ENCODE measurements around the gene ZNF569.
A peak's percentile ranks its signal among the peaks of the same experiment; 100 is the strongest.
"Not testable (repeated sequence)": the region's sequence is repeated elsewhere in the genome, so short reads cannot be mapped to it uniquely, and the experiment has no call there.

The ZNF569 gene

DNA sequence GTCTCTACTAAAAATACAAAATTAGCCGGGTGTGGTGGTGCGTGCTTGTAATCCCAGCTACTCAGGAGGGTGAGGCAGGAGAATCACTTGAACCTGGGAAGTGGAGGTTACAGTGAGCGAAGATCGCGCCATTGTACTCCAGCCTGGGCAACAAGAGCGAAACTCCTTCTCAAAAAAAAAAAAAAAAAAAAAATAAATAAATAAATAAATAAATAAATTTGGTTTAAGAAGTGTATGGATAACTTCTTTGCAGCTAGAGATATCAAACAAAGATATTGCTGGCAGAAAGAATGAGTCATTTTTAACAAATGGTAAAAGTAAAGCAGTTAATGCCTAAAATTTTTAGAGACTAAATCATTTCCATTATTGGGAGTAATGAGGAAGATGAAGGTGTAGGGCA lies 75.8 kb downstream of the ZNF569 start:
- not testable (repeated sequence) for DNase-seq

DNA sequence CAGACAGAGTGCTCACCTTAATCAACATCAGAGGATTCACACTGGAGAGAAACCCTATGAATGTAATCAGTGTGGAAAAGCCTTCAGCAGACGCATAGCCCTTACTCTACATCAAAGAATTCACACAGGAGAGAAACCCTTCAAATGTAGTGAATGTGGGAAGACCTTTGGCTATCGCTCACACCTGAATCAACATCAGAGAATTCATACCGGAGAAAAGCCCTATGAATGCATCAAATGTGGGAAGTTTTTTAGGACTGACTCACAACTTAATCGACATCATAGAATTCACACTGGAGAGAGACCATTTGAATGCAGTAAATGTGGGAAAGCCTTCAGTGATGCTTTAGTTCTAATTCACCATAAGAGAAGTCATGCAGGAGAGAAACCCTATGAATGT lies 78.0 kb downstream of the ZNF569 start:
- DNase-seq = no peak

DNA sequence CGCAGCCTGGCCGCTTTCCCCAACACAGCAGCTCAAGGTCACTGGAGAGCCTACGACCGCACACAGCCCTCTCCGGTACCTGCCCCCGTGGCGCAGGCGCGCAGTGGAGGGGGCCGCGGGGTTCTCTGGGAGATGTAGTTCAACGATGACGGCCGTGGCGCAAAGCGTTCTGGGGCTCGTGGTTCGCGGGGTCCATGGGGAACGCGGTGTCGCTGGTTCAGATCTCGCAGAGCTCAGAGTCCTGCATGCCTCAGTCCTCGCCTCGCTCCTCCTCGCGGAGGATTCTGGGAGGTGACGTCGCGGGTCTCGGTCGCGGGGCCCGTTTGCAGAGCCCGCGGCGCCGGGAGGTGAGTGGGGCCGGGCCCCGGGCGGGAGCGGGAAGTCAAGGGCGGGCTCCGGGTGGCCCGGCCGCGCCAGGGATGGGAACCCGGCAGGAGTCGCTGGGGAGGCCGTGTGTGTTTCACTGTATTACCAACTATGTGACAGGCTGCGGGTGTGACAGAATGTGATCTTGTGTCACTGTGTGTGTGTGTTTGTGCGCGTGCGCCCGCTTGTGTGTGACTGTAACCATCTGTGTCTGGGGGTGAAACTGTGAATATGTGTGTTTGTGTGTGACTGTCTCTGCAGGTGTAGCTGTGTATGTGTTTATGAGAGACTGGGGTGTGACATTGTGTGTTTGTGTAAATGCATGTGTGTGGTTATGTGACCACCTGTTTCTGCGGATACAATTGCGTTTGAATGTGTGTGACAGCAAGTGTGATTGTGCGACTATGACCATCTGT lies 96.2 kb downstream of the ZNF569 start, which contains the start of gene ZNF527:
ZNF527 (plus strand) TSS at position 220 of the 782 bp plus-strand sequence. CDS start 3,100 bp downstream, outside the sequence.
- peak; percentile 93 to 97 for DNase-seq

DNA sequence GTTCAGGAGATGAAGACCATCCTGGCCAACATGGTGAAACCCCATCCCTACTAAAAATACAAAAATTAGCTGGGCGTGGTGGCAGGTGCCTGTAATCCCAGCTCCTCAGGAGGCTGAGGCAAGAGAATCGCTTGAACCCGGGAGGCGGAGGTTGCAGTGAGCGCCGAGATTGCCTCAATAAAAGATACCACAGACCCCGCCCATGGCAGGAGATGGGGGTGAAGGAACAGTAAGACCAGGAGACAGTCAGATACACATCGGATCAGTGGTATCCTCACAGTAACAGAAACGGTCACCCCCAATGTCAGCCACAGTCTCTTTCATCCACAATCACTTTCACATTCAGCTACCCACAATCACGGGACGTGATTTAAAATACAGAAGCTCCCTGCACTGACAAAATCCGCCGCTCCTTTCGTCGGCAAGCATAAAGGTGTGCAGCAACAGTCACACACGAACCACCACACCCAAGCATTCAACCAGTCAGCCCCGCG lies 96.8 kb downstream of the ZNF569 start:
- DNase-seq = not testable (repeated sequence)

DNA sequence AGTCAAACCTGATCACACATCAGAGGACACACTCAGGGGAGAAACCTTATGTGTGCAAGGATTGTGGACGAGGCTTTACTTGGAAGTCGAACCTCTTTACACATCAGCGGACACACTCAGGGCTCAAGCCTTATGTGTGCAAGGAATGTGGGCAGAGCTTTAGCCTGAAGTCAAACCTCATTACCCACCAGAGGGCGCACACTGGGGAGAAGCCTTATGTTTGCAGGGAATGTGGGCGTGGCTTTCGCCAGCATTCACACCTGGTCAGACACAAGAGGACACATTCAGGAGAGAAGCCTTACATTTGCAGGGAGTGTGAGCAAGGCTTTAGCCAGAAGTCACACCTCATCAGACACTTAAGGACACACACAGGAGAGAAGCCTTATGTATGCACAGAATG lies 104.5 kb downstream of the ZNF569 start:
- DNase-seq = no peak

DNA sequence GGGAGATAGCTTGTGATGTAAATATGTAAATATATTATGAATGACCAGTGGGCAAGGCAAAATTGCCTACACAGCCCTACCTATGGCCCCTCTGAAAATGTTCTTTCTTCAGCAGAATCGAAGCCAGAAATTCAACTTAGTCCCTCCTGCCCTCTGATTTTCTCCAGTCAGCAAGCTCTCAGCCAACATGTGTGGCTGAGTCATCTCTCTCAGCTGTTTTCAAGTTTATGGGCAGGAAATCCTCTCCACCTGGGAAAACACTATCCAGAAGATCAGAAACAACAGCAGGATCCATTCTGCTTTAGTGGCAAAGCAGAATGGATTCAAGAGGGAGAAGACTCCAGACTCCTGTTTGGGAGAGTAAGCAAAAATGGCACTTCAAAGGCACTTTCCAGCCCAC lies 105.2 kb downstream of the ZNF569 start:
- no peak for DNase-seq
